ENCODE results near the gene FLNB. TPM values are rescaled to one million over a fixed set of nuclear protein-coding genes. Genes with fewer than 3 reads are reported as not detected.

FLNB gene
- total RNA-seq, 1 experiment from 2014 or later, result 147 TPM

- no peak for DNase-seq
- Mint-ChIP-seq H3K27me3 (ENCODE audit: unreplicated experiment) (no peaks in the 10 kb centered on the region), H3K4me1 (ENCODE audit: low read depth, unreplicated experiment) (no peaks in the 10 kb centered on the region), H3K27ac (ENCODE audit: unreplicated experiment) (no peak overlapping the region), H3K9me3 (ENCODE audit: low read depth, unreplicated experiment) (no peaks in the 10 kb centered on the region), H3K36me3 (ENCODE audit: insufficient read depth, unreplicated experiment) (peaks cover 72% of the 10 kb centered on the region), H3K4me3 (ENCODE audit: low read depth, unreplicated experiment) (no peak overlapping the region)
- no peak for TF ChIP-seq CTCF (IDR thresholded peaks at IDR 0.05; ENCODE audit: unreplicated experiment)
- BruUV-seq (replicated peaks), result no TSS peak
- CTCF ChIA-PET, result no interaction called here
- intact Hi-C loops (cut with micrococcal nuclease; ENCODE audit: unreplicated experiment), result no loop called here
Observed at GRCh38 chr3:58124387-58124786, 116.2 kb downstream of the FLNB start.

GRCh38 chr3:58129041-58129770 is 121.0 kb downstream of the FLNB start:
- BruUV-seq (replicated peaks), result no TSS peak
- CTCF ChIA-PET, result no interaction called here
- H3K36me3 Mint-ChIP-seq (ENCODE audit: insufficient read depth, unreplicated experiment), result peaks cover 59% of the 10 kb centered on the region
- H3K27ac Mint-ChIP-seq (ENCODE audit: unreplicated experiment), result no peak overlapping the region
- no peak for DNase-seq
- H3K4me1 Mint-ChIP-seq (ENCODE audit: low read depth, unreplicated experiment), result no peaks in the 10 kb centered on the region
- no peak for TF ChIP-seq CTCF (IDR thresholded peaks at IDR 0.05; ENCODE audit: unreplicated experiment)
- H3K4me3 Mint-ChIP-seq (ENCODE audit: low read depth, unreplicated experiment), result no peak overlapping the region
- H3K9me3 Mint-ChIP-seq (ENCODE audit: low read depth, unreplicated experiment), result no peaks in the 10 kb centered on the region
- intact Hi-C loops (cut with micrococcal nuclease; ENCODE audit: unreplicated experiment), result no loop called here
- no peaks in the 10 kb centered on the region for H3K27me3 Mint-ChIP-seq (ENCODE audit: unreplicated experiment)

GRCh38 chr3:58130591-58130990 is 122.4 kb downstream of the FLNB start:
- TF ChIP-seq CTCF (IDR thresholded peaks at IDR 0.05; ENCODE audit: unreplicated experiment), result no peak
- no TSS peak for BruUV-seq (replicated peaks)
- CTCF ChIA-PET, result no interaction called here
- Mint-ChIP-seq H3K4me3 (ENCODE audit: low read depth, unreplicated experiment) (no peak overlapping the region), H3K27ac (ENCODE audit: unreplicated experiment) (no peak overlapping the region), H3K36me3 (ENCODE audit: insufficient read depth, unreplicated experiment) (peaks cover 55% of the 10 kb centered on the region), H3K9me3 (ENCODE audit: low read depth, unreplicated experiment) (no peaks in the 10 kb centered on the region), H3K27me3 (ENCODE audit: unreplicated experiment) (no peaks in the 10 kb centered on the region), H3K4me1 (ENCODE audit: low read depth, unreplicated experiment) (no peaks in the 10 kb centered on the region)
- DNase-seq, result no peak
- intact Hi-C loops (cut with micrococcal nuclease; ENCODE audit: unreplicated experiment), result no loop called here

- Mint-ChIP-seq H3K4me1 (ENCODE audit: low read depth, unreplicated experiment) (no peaks in the 10 kb centered on the region), H3K27ac (ENCODE audit: unreplicated experiment) (no peak overlapping the region), H3K4me3 (ENCODE audit: low read depth, unreplicated experiment) (no peak overlapping the region), H3K36me3 (ENCODE audit: insufficient read depth, unreplicated experiment) (peaks cover 57% of the 10 kb centered on the region), H3K9me3 (ENCODE audit: low read depth, unreplicated experiment) (no peaks in the 10 kb centered on the region), H3K27me3 (ENCODE audit: unreplicated experiment) (no peaks in the 10 kb centered on the region)
- DNase-seq, result no peak
- no TSS peak for BruUV-seq (replicated peaks)
- no peak for TF ChIP-seq CTCF (IDR thresholded peaks at IDR 0.05; ENCODE audit: unreplicated experiment)
- intact Hi-C loops (cut with micrococcal nuclease; ENCODE audit: unreplicated experiment), result no loop called here
- CTCF ChIA-PET, result no interaction called here
Observed at GRCh38 chr3:58131101-58131825, 123.0 kb downstream of the FLNB start.

Measured in Calu3 (cell line).